Measurements from ENCODE around the gene MACROD2. TPM values are rescaled to one million over a fixed set of nuclear protein-coding genes. Genes with fewer than 3 reads are reported as not detected.

The MACROD2 gene
- total RNA-seq, 1 experiment from 2014 or later = 3.7 TPM

DNA sequence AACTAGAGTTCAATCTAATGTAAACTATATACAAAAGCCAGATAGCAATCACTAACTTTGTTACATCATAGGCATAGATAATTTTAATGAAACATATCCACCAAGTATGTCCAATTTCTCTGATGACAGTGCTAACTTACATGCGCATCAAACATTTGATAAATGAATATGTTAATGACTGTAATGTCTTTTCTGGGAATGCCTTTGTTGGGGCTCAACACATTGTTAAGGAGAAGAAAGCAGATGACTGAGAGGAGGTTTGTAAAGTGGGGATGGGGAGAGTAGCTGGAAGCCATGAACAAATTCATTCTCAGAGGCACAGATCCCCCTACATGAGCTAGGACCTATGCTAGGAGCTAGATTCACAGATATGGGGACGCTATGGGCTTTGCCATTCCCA lies 1627.9 kb downstream of the MACROD2 start:
- Histone ChIP-seq H3K27me3 (ENCODE audit: insufficient read depth, low read length) (no peaks in the 10 kb centered on the region), H3K27ac (ENCODE audit: low read depth, low read length) (no peak overlapping the region), H3K4me1 (ENCODE audit: control insufficient read depth in 1 of 2, insufficient read depth in 2 of 2, low read length in 2 of 2) (no peaks in the 10 kb centered on the region), H3K9ac (ENCODE audit: low read length) (no peak overlapping the region), H3K9me2 (ENCODE audit: insufficient read depth) (no peaks in the 10 kb centered on the region), H3K4me2 (ENCODE audit: low read length) (no peak overlapping the region), H3K36me3 (ENCODE audit: control insufficient read depth in 1 of 2, insufficient read depth in 2 of 2, low read length in 2 of 2) (no peaks in the 10 kb centered on the region), H3K4me3 (replicated peaks in 1 of 2; ENCODE audit: low read depth in 1 of 2, low read length in 2 of 2) (no peak overlapping the region), H3K9me3 (ENCODE audit: control insufficient read depth in 1 of 2, insufficient read depth in 1 of 2, low read depth in 1 of 2, low read length in 2 of 2) (peaks cover 4 to 19% of the 10 kb centered on the region in 2 experiments; a peak in 2 of 4 replicates), H3K79me2 (ENCODE audit: insufficient read depth, low read length) (no peaks in the 10 kb centered on the region), H2AFZ (ENCODE audit: low read depth, low read length, poor library complexity, severe bottlenecking) (no peak overlapping the region), H4K20me1 (ENCODE audit: insufficient read depth) (no peaks in the 10 kb centered on the region)
- intact Hi-C loops (cut with micrococcal nuclease) = no loop called here
- TF ChIP-seq CEBPB (IDR thresholded peaks at IDR 0.05; ENCODE audit: low read depth) = no peak
- CTCF ChIA-PET = no interaction called here
- no peak for DNase-seq (ENCODE audit: low read depth, low spot score)
- ATAC-seq = no peak
- no TSS peak for BruUV-seq (replicated peaks)
- POLR2A ChIA-PET = no interaction called here
- RAD21 ChIA-PET (ENCODE audit: low non-redundant PET in 1 of 2, low total read pairs in 2 of 2, uncharacterized antibody in 2 of 2, unreplicated experiment in 2 of 2) = no interaction called here

DNA sequence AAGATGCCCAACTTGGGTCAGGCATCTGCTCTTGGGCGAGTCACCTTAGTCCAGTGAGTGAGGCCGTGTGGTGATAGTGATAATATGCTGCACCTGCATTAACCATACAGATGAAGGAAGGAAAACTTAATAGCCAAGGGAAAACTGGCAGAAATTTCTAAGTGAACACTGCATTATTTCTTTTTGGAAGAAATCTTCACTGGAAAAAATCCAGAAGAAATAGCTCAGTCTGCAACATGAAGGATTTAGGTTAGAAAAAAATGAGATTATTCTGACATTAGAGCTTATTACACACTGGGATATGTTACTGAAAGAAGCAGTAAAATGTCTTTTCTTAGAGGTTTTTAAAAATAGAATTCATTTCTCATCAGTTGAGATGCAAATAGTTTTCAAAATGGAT lies 1630.7 kb downstream of the MACROD2 start:
- ATAC-seq (no peak), DNase-seq (ENCODE audit: low read depth, low spot score) (no peak)
- Histone ChIP-seq H3K27ac (ENCODE audit: low read depth, low read length) (no peak overlapping the region), H3K9me3 (ENCODE audit: control insufficient read depth in 1 of 2, insufficient read depth in 1 of 2, low read depth in 1 of 2, low read length in 2 of 2) (peaks cover 0 to 15% of the 10 kb centered on the region in 2 experiments; a peak in 1 of 4 replicates), H3K9ac (ENCODE audit: low read length) (no peak overlapping the region), H3K4me2 (ENCODE audit: low read length) (no peak overlapping the region), H4K20me1 (ENCODE audit: insufficient read depth) (no peaks in the 10 kb centered on the region), H3K79me2 (ENCODE audit: insufficient read depth, low read length) (no peaks in the 10 kb centered on the region), H3K36me3 (ENCODE audit: control insufficient read depth in 1 of 2, insufficient read depth in 2 of 2, low read length in 2 of 2) (no peaks in the 10 kb centered on the region), H3K4me3 (replicated peaks in 1 of 2; ENCODE audit: low read depth in 1 of 2, low read length in 2 of 2) (no peak overlapping the region), H3K9me2 (ENCODE audit: insufficient read depth) (no peaks in the 10 kb centered on the region), H2AFZ (ENCODE audit: low read depth, low read length, poor library complexity, severe bottlenecking) (no peak overlapping the region), H3K27me3 (ENCODE audit: insufficient read depth, low read length) (no peaks in the 10 kb centered on the region), H3K4me1 (ENCODE audit: control insufficient read depth in 1 of 2, insufficient read depth in 2 of 2, low read length in 2 of 2) (no peaks in the 10 kb centered on the region)
- RAD21 ChIA-PET (ENCODE audit: low non-redundant PET in 1 of 2, low total read pairs in 2 of 2, uncharacterized antibody in 2 of 2, unreplicated experiment in 2 of 2) = no interaction called here
- BruUV-seq (replicated peaks) = no TSS peak
- POLR2A ChIA-PET = no interaction called here
- intact Hi-C loops (cut with micrococcal nuclease) = no loop called here
- CTCF ChIA-PET = no interaction called here
- TF ChIP-seq, protein P1, sequence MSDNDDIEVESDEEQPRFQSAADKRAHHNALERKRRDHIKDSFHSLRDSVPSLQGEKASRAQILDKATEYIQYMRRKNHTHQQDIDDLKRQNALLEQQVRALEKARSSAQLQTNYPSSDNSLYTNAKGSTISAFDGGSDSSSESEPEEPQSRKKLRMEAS (IDR thresholded peaks at IDR 0.05) = no peak
- TF ChIP-seq CEBPB (IDR thresholded peaks at IDR 0.05; ENCODE audit: low read depth) (no peak), CBX3 (IDR thresholded peaks at IDR 0.05; ENCODE audit: low read depth) (no peak), ZFX (IDR thresholded peaks at IDR 0.05) (no peak), EZH2phosphoT487 (IDR thresholded peaks at IDR 0.05; ENCODE audit: borderline replicate concordance) (no peak), SIN3A (IDR thresholded peaks at IDR 0.05; ENCODE audit: low read depth) (no peak), SRF (IDR thresholded peaks at IDR 0.05; ENCODE audit: low read depth) (no peak), POLR2A (IDR thresholded peaks at IDR 0.05; ENCODE audit: borderline replicate concordance, extremely low read depth, insufficient read depth, insufficient read length) (no peak)
- TF ChIP-seq, protein P2, sequence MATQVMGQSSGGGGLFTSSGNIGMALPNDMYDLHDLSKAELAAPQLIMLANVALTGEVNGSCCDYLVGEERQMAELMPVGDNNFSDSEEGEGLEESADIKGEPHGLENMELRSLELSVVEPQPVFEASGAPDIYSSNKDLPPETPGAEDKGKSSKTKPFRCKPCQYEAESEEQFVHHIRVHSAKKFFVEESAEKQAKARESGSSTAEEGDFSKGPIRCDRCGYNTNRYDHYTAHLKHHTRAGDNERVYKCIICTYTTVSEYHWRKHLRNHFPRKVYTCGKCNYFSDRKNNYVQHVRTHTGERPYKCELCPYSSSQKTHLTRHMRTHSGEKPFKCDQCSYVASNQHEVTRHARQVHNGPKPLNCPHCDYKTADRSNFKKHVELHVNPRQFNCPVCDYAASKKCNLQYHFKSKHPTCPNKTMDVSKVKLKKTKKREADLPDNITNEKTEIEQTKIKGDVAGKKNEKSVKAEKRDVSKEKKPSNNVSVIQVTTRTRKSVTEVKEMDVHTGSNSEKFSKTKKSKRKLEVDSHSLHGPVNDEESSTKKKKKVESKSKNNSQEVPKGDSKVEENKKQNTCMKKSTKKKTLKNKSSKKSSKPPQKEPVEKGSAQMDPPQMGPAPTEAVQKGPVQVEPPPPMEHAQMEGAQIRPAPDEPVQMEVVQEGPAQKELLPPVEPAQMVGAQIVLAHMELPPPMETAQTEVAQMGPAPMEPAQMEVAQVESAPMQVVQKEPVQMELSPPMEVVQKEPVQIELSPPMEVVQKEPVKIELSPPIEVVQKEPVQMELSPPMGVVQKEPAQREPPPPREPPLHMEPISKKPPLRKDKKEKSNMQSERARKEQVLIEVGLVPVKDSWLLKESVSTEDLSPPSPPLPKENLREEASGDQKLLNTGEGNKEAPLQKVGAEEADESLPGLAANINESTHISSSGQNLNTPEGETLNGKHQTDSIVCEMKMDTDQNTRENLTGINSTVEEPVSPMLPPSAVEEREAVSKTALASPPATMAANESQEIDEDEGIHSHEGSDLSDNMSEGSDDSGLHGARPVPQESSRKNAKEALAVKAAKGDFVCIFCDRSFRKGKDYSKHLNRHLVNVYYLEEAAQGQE (IDR thresholded peaks at IDR 0.05; ENCODE audit: low read depth) = no peak

Data from HCT116 (cell line).